ENCODE data around the gene RERE.

Gene RERE

DNA sequence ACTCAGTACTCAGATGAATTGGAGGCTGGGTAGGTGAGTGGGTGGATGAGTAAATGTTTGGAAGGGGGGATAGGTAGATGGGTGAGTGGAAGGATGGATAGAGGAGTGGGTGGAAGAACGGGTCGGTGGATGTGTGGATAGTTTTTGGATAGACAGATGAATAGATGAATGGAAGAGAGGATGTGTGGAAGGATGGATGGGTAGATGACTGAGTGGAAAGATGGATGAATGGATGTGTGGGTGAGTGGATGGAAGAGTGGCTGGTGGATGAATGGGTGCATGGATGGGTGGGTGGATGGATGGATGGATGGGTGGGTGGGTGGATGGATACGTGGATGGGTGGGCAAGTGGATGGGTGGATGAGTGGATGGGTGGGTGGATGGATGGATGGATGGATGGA, 495.8 kb downstream of the RERE start:
- DNase-seq = no peak
- intact Hi-C loops (cut with DNase I) = no loop called here

DNA sequence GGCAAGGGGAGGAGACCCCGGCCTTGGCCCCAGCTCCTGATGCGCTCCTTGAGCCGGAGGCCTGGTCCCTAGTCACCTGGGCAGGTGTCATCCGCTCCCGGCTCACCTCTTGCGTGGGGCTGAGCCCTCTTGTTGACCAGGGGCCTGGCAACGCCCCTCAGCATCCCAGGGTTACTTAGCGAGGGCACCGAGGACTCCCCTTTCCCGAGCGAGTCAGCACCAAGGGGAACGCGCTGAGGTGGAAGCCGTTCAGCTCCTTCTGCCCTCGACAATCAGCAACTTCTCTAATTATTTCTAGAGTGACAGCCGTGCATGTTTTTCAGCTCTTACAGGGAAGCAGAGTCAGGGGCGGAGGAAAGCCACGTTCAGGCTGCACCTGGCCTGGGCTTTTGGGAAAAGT, 499.0 kb downstream of the RERE start:
- DNase-seq = peak in 13 of 42 donors; percentile 8 to 51 (median 25)
- intact Hi-C loops (cut with DNase I) = no loop called here

DNA sequence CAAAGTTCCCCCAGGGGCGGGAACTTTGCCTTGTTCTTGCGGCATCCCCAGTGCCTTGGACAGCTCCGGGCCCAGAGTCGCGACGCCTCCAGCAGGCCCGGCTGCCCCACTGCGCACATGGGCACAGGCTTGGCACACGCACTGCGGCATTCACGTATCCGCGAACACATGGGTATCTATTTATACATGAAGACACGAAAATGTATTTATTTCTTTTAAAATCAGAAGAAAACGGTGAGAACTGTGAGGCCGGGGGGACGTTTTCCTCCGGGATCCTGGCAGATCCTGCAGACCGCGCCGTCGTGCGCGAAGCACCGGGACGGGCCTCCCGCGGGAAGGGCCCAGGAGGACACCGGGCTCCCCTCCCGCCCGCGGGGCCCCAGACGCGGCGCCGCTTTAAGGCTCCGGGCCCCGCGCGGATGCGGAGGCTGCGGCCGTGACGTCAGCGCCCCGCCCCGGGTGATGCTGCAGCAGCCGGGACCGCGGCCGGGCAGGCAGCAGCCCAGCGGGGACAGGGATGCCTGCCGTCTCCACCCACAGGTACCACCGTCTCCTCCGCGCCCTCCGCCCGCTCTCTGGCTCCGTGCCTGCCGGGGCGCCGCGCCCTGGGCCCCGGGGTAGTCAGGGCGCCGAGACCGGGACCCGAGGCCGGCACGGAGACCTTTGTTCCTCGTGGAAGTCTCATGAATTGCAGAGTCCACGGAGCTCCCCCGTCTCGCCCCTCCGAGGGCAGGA, 499.6 kb downstream of the RERE start, which contains the start of gene SLC45A1:
Gene SLC45A1 (plus strand): TSS at position 468 of the 735 bp plus-strand sequence. CDS start 6,216 bp downstream, outside the sequence.
- intact Hi-C loops (cut with DNase I) = loop anchor here (2.0 kb wide), 1 partner anchor 289 kb away; no protein-coding TSS in a partner anchor
- DNase-seq = peak; percentile 70 to 95 (median 89)

DNA sequence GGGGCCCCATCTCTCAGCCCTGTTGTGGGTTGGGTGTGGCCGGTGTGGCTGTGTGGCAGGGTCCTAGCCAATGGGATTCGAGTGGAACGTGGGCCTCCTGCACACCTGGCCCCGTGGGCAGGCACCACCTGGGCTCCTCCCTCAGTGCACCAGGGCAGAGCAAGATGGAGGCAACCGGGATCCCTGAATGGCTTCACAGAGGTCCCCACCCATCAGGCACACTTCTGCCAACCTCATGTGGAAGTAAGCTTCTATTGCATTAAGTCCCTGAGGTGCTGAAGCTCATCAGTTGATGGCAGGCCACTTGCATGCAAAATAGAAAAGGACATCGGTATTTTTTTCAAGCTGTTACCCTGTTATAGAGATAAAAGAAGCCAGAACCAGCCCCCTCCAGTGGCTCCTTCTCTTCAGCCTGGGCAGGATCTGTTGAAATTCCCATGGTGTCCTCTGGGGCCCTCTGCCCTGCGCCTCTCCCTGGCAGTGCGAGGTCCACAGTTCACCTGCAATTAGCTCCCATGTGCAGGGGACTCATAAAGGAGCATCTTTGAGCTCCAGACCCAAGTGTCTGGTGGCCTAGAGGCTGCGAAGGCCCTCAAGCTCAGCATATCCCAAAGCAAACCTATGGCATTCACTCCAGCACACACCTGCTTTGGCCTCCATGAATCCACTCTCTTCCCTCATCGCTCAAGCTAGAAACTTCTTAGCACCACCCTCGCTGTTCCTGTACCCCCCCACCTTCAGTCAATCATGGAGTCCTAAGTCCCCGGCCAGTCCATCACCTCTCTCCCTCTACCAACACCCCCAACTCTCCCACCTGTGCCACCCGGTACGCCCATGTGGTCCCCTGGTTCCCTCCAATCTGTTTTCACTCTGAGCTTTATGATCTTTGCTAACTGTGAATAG, 501.6 kb downstream of the RERE start:
- DNase-seq = no peak
- intact Hi-C loops (cut with DNase I) = loop anchor here (2.0 kb wide), 1 partner anchor 287 kb away; no protein-coding TSS in a partner anchor

DNA sequence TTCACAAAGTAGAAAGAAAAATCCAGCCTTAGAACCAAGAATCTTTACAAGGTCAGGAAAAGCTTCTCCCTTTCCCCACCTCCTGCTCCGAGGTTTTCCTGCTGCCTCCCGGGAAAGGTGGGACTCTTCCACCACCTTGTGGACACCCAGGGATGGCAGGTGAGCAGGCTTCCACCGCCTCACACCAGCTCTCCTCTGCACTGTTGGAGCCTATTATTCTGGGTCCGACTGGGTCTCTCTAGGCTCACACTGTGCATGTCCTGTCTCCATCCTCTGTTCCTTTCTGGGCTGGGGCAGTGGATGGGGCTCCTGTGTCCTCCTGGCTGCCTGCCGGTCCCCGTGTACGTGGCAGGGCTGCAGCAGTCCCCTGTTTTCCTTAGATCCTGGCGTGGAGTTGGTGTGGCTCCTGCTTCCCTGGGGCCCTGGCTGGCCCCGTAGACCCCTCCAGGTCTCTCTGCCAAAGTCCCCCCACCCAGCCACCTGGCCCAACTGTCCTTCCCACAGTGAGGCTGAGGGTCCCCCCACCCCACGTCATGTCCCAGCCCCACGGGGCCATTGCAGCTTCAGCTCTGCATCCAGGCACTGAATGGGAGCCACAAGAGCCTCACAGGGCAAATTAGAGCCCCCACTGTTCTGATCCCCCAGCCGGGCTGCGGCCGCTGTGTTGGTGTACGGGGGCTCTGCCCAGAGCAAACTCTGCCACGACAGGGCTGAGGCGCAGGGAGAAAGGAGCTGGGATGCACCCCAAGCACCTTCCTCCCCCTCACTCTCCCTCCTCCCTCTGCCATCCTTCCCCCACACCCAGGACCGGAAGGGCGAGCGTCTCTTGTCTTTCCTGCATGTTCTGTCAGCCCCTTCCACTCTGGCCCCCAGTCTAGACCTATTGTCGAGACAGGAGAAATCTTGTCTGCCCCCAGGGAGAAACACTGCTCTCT, 502.8 kb downstream of the RERE start:
- intact Hi-C loops (cut with DNase I) = no loop called here
- peak; percentile 53 to 92 (median 79) for DNase-seq

DNA sequence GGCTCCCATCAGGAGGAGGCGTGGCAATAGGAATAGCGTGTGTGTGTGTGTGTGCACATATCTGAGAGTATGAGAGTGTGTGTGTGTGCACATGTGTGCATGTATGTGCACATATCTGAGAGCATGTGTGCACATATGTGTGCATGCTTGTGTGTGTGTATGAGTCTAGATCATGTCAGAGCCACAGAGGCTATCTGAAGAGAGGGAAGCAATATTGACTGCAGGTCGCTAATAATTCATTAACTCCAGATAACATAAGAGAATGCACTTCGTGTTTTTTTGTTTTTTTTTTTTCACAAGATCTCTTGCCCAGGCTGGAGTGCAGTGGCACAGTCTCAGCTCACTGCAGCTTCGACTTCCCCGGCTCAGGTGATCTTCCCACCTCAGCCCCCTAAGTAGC, 504.2 kb downstream of the RERE start:
- DNase-seq = no peak
- intact Hi-C loops (cut with DNase I) = no loop called here

DNA sequence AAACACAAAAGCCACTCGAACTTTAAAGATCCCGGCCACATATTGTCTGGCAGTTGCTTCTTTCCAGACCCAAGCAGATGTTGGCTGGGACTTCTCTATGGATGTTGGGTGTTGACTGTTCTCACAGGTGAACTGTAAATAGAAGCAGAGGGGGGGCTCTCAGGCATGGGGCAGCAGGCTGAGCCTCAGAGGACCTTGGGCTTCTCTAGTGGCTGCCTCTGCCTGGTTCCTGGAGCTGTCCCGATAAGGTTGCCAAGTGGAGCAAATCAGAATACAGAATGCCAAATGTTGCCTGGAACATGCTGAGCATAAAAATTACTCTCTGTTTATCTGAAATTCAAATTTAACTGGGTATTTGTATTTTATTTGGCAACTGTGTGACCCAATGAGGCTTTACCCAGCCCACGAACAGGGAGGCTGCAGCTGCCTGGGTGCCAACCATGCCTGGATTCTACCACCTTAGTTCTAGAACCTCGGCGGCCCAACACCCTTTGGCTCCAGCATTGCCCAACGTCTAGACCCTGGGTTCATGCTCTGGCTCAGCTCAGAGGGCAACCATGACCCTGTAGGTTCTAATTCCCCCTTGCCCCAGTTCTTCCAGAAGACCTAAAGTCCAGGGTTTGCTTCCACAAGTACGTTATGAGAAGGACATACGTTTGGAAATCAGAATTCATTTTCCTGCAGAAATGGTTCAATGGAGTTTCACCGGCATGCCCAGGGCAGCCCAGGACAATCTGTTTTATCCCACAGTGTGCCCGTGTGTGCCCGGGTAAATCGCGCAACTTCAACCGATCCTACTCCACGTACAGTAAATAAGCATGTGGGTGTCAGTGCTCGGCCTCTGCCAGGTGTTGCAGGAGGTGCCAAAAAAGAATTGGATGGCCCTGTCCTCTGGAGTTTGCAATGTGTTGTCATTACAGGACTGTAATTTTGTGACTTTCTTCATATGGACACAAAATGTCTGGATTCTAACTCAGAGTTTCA, 504.9 kb downstream of the RERE start:
- intact Hi-C loops (cut with DNase I) = no loop called here
- no peak for DNase-seq

DNA sequence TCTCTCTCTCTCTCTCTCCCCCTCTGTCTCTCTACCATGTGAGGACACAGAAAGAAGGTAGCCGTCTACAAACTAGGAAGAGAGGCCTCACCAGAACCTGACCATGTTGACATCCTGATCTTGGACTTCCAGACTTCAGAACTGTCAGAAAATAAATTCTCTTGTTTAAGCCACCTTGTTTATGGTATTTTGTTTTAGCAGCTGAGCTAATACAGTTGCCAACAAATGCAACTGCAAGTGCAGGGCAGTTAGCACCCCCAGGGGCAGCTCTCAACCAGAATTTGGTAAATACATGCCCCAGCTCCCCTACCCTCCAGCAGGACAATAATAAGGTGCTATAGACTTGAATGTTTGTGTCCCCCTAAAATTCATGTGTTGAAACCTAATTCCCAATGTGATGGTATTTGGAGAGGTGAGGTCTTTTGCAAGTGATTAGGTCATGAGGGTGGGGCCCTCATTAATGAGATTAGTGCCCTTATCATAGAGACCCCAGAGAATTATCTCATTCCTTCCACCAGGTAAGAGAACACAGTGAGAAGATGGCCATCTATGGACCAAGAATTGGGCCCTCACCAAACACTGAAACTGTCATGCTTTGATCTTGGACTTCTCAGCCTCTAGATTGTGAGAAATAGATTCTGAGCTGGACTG, 506.2 kb downstream of the RERE start:
- no peak for DNase-seq
- intact Hi-C loops (cut with DNase I) = no loop called here

DNA sequence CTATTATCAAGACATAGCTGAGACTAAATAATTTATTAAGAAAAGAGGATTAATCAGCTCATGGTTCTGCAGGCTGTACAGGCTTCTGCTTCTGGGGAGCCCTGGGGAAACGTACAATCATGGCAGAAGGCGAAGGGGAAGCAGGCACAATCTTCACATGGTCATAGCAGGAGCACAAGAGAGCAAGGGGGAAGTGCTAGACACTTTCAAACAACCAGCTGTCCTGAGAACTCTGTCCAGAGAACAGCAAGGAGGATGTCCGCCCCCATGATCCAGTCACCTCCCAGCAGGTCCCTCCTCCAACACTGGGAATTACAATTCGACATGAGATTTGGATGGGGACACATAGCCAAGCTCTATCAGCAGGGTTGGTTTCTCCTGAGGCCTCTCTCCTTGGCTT, 509.8 kb downstream of the RERE start:
- intact Hi-C loops (cut with DNase I) = no loop called here
- peak in 1 of 42 donors; percentile 12 for DNase-seq

DNA sequence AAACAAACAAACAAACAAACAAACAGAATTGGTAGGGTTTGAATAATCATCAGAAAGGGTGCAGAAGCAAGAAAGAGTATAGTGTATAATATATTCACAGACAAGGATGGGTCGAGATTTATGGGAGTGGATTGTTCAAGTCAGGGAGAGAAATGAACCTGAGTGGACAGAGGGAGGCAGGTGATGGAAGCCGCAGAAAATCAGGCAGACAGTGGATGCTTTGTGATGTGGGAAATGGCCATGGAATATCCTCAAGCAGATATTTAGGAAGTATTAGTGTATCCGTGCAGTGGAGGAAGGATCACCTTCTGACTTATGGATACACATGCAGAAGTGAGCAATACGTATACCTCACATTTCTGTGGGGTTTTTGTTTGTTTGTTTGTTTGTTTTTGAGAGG, 513.6 kb downstream of the RERE start:
- no peak for DNase-seq
- intact Hi-C loops (cut with DNase I) = no loop called here

DNA sequence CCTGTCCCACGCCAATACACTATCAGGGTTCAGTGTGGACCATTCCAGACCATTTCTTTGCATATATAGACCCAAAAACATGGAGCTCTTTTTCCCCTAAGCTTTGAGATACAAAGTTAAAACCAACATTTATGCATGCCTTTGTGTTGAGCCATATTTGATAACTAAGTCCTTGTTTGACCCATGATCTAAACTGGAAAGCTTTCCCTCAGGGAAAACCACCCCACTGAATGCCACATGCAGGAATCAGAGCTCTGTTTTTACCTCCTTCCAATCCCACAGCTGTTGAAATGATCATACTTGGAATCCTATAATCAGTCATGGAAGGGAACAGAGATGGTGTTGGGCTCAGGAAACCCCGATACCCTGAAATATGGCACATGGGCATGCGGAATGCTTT, 514.3 kb downstream of the RERE start:
- intact Hi-C loops (cut with DNase I) = no loop called here
- DNase-seq = no peak

Data from head of caudate nucleus (tissue), 42 donors.